HG03520 (cell line): ENCODE measurements around the gene ILF2.
"Not testable (repeated sequence)": the region's sequence is repeated elsewhere in the genome, so short reads cannot be mapped to it uniquely, and the experiment has no call there.

Experiments used
- ATAC-seq: cut with Tn5 transposase; IDR thresholded peaks from one replicate; pipeline ENCODE4 v1.9.1; 2021; ENCODE audit warnings: mild to moderate bottlenecking, moderate library complexity; ENCODE audit not compliant: unreplicated experiment

The ILF2 gene

DNA sequence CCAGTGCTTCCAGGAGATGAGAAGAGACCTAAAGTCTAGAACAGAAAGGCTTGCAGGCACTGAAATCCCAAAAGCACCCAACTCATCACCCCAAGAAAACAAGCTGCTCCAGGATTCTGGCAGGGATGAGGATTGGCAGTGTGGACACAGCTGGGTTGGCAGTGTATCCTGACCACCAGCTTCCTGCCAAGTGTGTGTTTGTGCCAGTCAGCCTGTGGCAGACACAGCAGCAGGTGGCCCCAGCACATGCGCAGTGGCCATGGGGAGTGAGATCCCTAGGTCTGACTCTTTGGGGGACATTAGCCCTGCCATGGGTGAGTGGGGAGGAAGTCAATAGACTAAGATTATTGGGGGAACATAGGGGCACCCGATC lies 20.9 kb downstream of the ILF2 start:
- no peak for ATAC-seq

DNA sequence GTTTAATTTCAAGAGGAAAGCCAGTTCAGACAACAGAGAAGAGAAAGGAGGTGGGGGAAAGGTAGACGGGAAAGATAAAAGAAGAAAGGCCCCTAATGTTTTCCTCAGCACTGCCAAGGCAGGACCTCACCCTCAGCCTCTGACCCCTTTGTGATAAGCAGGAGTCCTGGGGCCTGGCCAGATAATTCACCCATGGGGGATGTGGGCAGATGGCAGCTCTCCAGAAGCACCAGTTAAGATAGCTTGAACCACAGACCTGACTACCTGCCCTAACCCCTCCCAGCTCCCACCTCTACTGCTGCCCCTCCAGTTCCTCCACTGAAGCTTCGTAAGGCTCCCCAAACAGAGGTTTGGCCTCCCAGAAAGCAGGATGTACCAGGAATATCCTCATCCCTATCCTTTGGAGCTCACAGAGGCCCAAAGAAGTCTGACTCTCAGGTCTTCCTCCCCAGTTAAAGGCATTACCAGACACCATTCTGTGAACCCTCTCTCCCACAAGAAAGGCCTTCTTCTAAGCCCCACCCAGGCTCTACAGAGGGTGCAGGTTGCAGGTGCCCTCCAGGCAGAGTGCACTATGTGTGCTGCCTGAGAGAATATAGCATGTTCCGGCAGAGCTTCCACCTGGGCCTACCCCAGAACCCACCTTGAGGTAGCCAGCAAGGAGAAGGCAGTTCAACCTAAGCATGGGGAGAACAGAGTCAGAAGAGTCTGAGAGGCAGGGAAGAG lies 21.5 kb downstream of the ILF2 start:
- ATAC-seq = no peak

DNA sequence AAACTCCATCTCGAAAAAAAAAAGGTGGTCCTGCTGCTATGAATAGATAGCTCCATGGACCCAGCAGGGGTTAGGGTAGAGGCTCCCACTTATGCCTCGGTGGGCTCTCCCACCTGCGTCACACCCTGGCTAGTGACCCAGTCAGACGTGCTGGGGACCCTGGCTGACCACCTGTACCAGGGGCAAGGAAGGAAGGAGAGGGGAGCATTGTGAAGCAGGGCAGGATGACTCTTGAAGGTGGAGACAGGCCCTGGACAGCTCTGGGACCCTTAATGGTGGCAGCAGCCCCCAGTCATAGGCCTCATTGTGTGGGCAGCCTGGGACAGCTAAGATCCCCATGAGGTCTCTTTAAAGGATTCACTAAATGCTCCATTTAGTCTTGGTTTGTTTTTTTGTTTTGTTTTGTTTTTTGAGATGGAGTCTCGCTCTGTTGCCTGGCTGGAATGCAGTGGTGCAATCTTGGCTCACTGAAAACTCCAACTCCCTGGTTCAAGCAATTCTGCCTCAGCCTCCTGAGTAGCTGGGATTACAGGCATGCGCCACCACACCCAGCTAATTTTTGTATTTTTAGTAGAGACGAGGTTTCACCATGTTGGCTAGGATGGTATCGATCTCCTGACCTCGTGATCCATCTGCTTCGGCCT lies 22.7 kb downstream of the ILF2 start:
- no peak for ATAC-seq

DNA sequence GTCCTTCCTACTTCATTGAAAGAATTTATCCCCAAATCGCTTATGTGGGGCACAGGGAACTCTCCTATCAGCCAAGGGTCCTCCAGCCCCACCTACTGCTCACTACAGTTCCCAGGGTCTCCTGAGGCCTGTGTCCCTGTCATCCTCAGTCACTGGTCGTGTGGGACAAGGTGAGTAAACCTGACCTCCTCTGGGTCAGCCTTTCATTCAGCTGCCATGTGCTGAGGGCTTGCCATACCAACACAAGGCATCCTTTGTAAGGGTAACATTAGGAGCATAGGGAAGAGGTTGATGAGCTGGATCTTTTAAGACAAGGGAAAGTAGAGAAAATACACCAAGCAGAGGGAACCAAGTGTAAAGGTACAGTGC lies 23.5 kb downstream of the ILF2 start:
- no peak for ATAC-seq

DNA sequence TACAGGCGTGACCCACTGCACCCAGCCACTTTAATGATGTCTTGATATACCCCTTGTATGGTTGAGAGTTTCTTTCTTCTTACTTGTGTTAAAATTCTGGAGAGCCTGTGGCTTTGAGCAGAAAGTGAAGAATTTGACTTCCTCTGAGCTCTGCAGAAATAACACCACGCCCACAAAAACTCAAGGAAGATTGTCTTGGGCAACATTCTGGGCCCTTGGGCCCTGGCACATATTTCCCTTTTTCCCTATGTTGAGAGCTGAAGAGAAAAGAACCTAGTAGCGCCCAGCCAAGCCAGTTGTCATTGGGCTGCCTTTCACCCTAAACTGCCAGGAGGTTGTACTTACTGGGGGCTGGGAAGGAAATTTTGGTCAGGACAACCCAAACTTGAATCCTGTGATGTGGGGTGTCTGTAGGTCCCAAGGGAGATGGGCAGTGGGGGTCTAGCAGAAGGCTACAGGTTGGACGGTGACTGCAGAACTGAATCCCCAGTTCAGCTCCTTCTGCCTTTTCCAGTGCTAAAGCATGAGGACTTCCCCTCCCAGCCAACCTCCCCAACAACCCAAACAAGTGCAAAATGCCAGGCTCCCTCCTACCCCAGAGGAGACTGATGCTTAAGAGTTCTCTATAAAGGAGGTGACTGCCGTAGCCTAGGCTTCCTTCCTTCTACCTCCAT lies 24.0 kb downstream of the ILF2 start:
- ATAC-seq = no peak

DNA sequence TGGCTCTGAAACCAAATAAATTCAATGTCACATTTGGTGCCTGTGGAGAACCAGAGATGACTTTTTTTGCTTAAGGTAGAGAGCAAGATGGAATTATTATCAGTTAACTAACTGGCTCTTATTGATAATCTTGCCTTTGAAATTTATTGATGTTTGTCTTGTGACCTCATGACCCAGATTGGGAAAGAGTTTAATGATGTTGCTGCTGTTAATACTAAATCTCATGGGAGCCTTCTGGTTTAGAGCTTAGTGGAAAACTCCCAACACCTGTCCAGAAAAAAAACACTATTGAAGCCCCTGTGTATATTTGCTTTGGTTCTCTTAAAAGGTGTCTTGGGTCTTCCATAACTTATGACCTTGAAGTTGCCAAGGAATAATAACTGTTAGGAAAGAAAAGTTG lies 27.0 kb downstream of the ILF2 start:
- no peak for ATAC-seq

DNA sequence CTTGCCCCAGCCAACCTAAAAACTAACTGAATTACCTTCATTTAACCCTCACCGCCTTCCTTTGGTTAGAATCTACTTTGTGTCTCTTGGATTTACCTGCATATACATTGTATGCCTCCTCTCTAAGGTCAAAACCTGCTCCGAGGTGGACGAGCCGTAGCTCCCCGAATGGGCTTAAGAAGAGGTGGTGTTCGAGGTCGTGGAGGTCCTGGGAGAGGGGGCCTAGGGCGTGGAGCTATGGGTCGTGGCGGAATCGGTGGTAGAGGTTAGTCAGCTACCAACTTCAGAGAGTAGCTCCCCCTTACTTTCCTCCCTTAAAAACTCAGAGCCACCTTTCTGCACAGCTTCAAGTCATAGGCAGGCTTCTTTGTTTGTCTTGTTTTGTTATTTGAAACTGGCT lies 27.7 kb downstream of the ILF2 start:
- ATAC-seq = no peak

DNA sequence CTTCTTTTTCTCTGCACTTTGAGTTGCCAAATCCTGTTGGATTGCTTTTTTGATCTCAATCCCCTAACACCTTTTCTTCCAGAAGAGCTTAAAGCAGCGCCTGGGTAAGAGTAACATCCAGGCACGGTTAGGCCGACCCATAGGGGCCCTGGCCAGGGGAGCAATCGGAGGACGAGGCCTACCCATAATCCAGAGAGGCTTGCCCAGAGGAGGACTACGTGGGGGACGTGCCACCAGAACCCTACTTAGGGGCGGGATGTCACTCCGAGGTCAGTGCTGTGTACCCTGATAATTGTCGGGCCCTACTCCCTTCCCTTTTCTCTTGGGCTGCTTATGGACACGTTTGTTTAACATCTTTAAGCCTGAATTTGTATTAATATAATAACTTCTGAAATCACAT lies 28.6 kb downstream of the ILF2 start:
- ATAC-seq = no peak

DNA sequence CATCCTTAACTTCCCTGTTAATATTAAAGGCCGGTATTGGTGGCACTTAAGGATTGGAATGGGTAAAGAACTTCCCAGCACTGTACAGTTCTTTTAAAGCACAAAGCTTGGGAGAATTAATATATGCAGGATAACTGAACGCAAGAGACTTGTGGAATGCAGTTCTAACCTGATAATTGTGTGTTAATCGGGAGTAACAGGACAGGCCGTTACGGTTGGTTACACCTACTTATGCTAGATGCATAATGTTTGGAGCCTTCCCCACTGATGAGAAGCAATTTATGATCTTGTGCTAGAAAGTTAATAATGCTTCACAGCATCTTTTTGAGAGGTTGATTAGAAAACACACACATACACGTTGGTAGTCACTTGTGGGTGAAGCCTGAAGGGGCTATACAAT lies 29.9 kb downstream of the ILF2 start:
- no peak for ATAC-seq

DNA sequence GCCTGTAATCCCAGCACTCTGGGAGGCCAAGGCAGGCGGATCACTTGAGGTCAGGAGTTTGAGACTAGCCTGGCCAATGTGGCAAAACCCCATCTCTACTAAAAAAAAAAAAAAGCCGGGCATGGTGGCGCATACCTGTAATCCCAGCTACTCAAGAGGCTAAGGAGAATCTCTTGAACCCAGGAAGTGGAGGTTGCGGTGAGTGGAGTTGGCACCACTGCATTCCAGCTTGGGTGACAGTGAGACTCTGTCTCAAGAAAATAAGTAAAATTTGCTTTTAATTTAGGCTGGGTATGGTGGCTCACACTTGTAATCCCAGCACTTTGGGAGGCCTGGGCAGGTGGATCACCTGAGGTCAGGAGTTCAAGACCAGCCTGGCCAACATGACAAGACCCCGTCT lies 30.6 kb downstream of the ILF2 start:
- not testable (repeated sequence) for ATAC-seq

DNA sequence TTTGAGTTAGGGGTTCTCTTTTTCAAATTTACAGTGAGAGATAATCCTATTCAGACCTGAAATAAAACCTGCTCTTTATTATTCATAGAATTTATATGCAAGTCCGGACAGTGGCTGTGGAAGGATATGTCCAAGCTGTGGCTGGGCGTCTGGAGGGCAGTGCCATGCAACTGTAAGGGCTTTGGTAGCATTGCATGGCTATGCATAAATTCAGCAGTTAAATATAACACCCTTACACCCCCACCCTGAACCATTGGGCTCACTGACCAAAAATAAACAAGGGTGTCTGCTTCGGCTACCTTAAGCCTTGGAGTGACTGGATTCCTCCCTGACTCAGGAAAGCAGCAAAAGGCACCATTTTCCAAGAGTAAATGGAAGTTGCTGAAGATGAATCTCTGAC lies 31.5 kb downstream of the ILF2 start:
- no peak for ATAC-seq

DNA sequence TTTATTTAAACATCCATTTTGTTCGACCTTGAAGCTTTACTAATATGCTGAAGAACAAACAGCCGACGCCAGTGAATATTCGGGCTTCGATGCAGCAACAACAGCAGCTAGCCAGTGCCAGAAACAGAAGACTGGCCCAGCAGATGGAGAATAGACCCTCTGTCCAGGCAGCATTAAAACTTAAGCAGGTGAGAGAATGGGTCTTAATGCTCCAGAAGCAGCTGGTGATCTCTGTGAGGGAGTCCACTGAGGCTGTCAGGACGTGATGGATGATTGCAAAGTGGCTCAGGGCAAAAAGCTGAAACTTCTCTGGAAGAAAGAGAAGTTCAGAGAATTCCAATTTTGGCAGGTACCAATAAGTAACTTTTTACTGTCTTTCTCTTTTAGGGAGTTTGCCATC lies 32.5 kb downstream of the ILF2 start:
- ATAC-seq = no peak

DNA sequence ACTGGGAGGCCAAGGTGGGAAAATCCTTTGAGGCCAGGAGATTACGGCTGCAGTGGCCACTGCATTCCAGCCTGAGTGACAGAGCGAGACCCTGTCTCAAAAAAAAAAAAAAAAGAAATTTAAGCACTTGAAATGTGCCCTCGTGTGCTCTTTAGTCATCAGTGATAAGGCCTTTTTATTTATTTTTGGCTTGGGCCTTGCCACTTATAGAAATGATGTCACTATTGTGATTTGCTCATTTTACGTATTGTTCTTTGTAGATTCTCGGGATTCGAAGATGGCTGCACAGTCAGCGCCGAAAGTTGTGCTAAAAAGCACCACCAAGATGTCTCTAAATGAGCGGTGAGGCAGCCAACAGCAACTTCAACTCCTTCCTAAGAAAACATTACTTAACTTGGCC lies 34.5 kb downstream of the ILF2 start:
- no peak for ATAC-seq

DNA sequence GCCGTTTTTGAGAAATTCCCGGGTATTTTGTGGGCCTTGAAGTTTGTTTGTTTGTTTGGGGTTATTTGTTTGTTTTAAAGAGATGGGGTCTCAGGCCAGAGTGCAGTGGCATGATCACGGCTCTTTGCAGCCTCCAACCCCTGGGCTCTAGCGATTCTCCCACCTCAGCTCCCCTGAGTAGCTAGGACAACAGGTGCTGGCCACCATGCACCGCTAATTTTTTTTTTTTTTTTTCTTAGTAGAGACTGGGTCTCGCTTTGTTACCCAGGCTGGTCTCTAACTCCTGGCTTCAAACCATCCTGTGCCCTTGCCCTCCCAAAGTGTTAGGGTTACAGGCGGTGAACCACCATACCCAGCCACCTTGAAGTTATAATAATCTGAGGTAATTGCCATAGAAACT lies 34.9 kb downstream of the ILF2 start:
- no peak for ATAC-seq

DNA sequence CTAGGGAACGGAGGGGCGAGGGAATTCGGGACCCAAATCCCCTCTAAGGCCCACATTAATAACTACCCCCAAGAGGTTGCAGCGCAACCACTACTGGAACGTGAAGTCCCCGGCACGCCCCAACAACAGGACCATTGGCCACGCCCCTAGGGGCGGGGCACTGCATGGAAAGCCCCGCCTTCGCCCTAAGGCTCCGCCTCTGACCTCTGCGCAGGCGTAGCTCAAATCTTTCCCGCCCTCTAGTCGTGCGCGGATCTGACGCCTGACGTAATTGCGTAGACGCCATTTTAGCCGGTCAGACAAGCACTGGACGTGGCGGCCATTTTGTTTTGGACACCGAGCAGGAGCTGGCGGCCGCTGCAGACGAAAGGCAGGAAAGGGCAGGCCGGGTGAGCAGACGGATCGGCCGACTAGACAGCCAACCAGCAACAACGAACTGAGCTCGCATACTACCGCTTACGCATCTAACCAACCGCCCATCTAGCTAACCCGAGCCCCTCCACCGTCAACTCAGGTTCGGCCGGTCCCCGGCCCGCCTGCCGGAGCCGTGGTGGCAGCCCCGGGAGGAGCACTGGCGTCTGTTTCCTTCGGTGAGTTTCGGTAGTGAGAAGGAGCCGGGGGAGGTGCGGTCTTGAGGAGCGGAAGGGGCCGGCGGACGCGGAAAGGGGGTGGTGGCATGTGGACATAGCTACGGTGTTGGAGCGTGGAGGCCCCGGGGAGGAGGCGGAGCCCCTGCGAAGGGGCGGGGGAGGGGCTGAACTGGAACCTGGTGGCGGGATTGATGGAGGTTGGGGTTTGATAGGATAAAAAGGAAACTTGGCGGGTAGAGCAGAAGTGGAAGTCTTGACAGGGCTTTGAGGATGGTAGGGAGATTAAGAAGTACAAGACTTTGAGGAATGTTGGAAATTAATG lies 36.8 kb downstream of the ILF2 start, which contains the start of gene CHTOP:
Gene CHTOP (plus strand): TSS at position 313 of the 912 bp plus-strand sequence. CDS start 2,523 bp downstream, outside the sequence.
- ATAC-seq = peak; percentile 81

DNA sequence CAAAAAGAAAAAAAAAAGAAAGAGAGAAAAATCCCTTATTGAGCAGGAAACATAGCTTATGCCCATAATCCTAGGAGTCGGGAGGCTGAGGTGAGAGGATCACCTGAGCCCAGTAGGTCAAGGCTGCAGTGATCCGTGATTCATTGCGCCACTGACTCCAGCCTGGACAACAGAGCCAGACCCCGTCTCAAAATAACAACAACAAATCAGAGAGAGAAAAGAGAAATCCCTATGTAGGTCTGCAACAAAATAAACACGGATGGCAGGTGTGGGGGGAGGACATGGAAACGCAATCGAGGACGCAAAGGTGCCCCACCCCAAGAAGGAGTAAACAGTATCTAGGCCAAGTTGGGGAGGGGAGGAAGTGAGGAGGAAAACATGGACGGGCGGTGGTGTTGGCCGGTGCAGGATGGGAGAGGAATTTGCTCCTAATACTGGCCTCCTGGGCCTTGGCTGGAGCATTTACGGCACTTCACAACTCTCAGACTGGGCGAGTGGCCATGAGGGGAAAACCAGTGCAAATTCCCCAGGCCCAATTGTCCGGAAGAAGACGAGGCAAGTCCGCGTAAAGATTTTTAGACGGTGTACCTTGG lies 37.5 kb downstream of the ILF2 start:
- peak; percentile 3 for ATAC-seq

DNA sequence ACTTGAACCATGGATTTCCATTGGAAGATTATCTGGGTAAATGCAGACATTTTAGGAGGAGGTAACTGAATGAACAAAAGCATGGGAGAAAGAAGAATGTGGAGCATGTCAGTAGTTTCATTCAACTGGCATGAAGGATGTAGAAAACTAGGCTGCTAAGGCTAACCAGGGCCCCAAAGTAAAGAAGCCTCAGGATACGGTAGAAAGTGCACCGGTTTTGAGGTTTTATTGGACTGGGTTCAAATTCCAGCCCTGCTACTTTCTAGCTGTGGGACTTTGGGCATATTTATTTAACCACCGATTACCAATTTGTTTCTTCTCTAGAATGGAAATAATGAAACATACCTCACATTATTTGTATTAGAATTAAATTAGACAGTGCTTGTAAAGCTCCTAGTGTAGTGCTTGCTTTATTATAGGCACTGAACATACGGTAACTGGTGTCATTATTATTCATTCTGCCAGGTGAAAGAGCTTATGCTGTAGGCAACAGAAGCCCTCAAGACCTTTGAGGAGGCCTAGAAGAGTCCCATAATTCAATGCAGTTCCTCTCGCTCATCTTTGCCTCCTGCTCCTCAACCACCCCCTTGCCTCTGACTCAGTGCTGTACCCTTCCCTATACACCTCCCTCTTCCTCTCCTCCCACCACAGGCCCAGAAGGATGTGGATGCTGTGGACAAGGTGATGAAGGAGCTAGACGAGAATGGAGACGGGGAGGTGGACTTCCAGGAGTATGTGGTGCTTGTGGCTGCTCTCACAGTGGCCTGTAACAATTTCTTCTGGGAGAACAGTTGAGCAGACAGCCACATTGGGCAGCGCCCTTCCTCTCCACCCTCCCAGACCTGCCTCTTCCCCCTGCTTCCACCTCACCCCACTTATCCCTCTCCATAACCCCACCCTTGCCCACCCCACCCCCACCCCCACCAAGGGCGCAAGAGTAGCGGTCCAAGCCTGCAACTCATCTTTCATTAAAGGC lies 39.5 kb downstream of the ILF2 start:
- ATAC-seq = no peak

DNA sequence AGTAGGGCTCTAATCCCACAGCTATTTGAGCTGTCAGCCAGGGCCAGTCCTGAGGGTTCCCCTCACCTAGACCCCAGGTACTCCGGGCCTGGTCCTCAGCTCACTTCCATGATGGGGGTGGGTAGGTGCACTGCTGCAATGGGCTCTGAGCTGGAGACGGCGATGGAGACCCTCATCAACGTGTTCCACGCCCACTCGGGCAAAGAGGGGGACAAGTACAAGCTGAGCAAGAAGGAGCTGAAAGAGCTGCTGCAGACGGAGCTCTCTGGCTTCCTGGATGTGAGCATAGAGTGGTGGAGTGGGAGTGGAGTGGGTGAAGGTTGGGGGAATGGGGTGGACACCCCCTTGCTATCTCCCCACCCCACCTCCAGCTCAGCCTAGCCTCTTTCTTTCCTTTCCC lies 40.4 kb downstream of the ILF2 start:
- ATAC-seq = no peak

DNA sequence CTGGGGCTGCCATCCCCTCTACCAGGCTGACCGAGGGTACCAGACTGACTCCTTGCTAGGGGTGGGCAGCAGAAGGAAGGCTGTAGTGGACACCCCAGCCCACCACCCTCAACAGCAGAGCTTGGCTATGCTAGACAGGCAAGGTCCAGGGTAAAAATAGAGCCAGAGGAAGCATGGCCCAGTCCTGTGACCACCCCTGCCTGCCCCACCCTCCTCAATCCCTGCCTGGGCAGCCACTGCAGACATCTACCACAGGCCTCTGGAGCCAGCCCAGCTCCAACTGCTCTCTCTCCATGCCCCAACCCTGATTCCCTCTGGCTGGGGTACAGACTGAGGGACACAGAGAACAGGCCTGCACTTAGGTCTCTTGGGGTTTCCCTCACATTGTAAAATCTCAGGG lies 40.8 kb downstream of the ILF2 start:
- ATAC-seq = no peak

DNA sequence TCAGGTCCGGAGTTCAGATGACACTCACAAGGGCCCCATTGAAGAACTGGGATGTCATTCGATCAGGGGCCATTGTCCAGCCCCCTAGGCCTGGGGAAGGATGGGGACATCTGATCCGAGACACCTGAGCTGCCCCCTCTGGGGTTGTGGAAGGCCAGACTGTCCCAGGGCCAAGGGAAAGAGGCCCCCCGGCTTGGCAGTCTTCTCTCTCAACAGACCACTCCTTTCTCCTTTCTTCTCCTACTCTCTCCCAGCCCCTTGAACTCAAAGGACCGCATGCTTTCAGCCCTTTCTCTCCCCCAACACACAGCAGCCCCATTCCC lies 41.5 kb downstream of the ILF2 start:
- ATAC-seq = no peak
